Measurements from ENCODE around the gene CFHR1.
"Not testable (repeated sequence)": the region's sequence is repeated elsewhere in the genome, so short reads cannot be mapped to it uniquely, and the experiment has no call there.

The CFHR1 gene

GRCh38 chr1:196794103-196794502 is 25.4 kb upstream of the CFHR1 start:
- H4K91ac ChIP-seq (ENCODE audit: low read depth, low read length, poor library complexity); H2AFZ ChIP-seq (ENCODE audit: low read length); H3K4ac ChIP-seq (ENCODE audit: low read length); H3K4me2 ChIP-seq (ENCODE audit: insufficient read depth, low read length, poor library complexity, severe bottlenecking); H2BK5ac ChIP-seq (ENCODE audit: low read length); H2BK120ac ChIP-seq (ENCODE audit: low read depth, low read length); DNase-seq (ENCODE audit: low spot score); H4K8ac ChIP-seq (ENCODE audit: low read depth, low read length); H2BK15ac ChIP-seq (ENCODE audit: low read length); H3K23ac ChIP-seq (ENCODE audit: low read depth, low read length, poor library complexity); H3K27me3 ChIP-seq (ENCODE audit: control insufficient read depth in 3 of 3, insufficient read depth in 3 of 3, low read depth in 1 of 3, low read length in 3 of 3); H3K36me3 ChIP-seq (replicated peaks in 1 of 2; ENCODE audit: control insufficient read depth in 2 of 2, insufficient read depth in 2 of 2, low read length in 2 of 2); H3K18ac ChIP-seq (ENCODE audit: low read length); H3K4me1 ChIP-seq (ENCODE audit: control insufficient read depth in 2 of 2, insufficient read depth in 1 of 2, low read depth in 1 of 2, low read length in 2 of 2); H3K9ac ChIP-seq (ENCODE audit: low read depth, low read length, poor library complexity); H3K14ac ChIP-seq (ENCODE audit: low read length); H2BK12ac ChIP-seq (ENCODE audit: low read length); H3K27ac ChIP-seq (replicated peaks; ENCODE audit: low read length); H2AK5ac ChIP-seq (ENCODE audit: low read depth, low read length); H3K9me3 ChIP-seq (replicated peaks in 1 of 2; ENCODE audit: control insufficient read depth in 2 of 2, insufficient read depth in 1 of 2, low read depth in 1 of 2, low read length in 2 of 2); H3K79me1 ChIP-seq (ENCODE audit: low read depth, low read length); H3K4me3 ChIP-seq (ENCODE audit: low read length in 2 of 2): not testable (repeated sequence)
- WGBS, 2 donors (ENCODE audit: extremely low coverage in 2 of 2, insufficient read length in 2 of 2, insufficient replicate concordance in 1 of 2): no CpG with 5 or more reads among the region's 4 CpGs

DNA sequence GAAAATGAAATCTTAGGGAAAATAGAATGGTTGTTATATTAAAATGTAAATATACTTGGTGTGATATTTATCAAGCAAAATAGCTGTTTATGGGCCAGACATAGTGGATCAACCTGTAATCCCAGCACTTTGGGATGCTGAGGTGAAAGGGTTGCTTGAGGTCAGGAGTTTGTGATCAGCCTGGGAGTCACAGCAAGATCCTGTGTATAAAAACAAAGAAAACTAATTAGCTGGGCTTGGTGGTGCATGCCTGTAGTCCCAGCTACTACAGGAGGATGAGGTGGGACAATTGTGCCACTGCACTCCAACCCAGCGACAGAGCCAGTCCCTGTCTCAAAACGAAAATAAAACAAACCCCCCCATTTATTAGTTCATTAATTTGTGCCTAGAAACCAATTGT is 21.6 kb upstream of the CFHR1 start:
- no CpG with 5 or more reads among the region's 2 CpGs for WGBS, 2 donors (ENCODE audit: extremely low coverage in 2 of 2, insufficient read length in 2 of 2, insufficient replicate concordance in 1 of 2)
- H3K27me3 ChIP-seq (ENCODE audit: control insufficient read depth in 3 of 3, insufficient read depth in 3 of 3, low read depth in 1 of 3, low read length in 3 of 3): no peaks in the 10 kb centered on the region
- H3K79me1 ChIP-seq (ENCODE audit: low read depth, low read length): no peaks in the 10 kb centered on the region
- no peak overlapping the region for H2BK120ac ChIP-seq (ENCODE audit: low read depth, low read length)
- no peak overlapping the region for H3K4ac ChIP-seq (ENCODE audit: low read length)
- no peak overlapping the region for H2BK15ac ChIP-seq (ENCODE audit: low read length)
- no peaks in the 10 kb centered on the region for H3K9me3 ChIP-seq (replicated peaks in 1 of 2; ENCODE audit: control insufficient read depth in 2 of 2, insufficient read depth in 1 of 2, low read depth in 1 of 2, low read length in 2 of 2)
- H3K18ac ChIP-seq (ENCODE audit: low read length): no peak overlapping the region
- no peak overlapping the region for H3K9ac ChIP-seq (ENCODE audit: low read depth, low read length, poor library complexity)
- DNase-seq (ENCODE audit: low spot score): no peak
- H2BK12ac ChIP-seq (ENCODE audit: low read length): no peak overlapping the region
- H3K36me3 ChIP-seq (replicated peaks in 1 of 2; ENCODE audit: control insufficient read depth in 2 of 2, insufficient read depth in 2 of 2, low read length in 2 of 2): no peaks in the 10 kb centered on the region
- no peak overlapping the region for H3K23ac ChIP-seq (ENCODE audit: low read depth, low read length, poor library complexity)
- H3K4me2 ChIP-seq (ENCODE audit: insufficient read depth, low read length, poor library complexity, severe bottlenecking): no peak overlapping the region
- H3K4me3 ChIP-seq (ENCODE audit: low read length in 2 of 2): no peak overlapping the region
- no peak overlapping the region for H4K8ac ChIP-seq (ENCODE audit: low read depth, low read length)
- H2BK5ac ChIP-seq (ENCODE audit: low read length): no peak overlapping the region
- no peaks in the 10 kb centered on the region for H3K4me1 ChIP-seq (ENCODE audit: control insufficient read depth in 2 of 2, insufficient read depth in 1 of 2, low read depth in 1 of 2, low read length in 2 of 2)
- no peak overlapping the region for H4K91ac ChIP-seq (ENCODE audit: low read depth, low read length, poor library complexity)
- H2AK5ac ChIP-seq (ENCODE audit: low read depth, low read length): no peak overlapping the region
- H2AFZ ChIP-seq (ENCODE audit: low read length): no peak overlapping the region
- no peak overlapping the region for H3K14ac ChIP-seq (ENCODE audit: low read length)
- H3K27ac ChIP-seq (replicated peaks; ENCODE audit: low read length): no peak overlapping the region

DNA sequence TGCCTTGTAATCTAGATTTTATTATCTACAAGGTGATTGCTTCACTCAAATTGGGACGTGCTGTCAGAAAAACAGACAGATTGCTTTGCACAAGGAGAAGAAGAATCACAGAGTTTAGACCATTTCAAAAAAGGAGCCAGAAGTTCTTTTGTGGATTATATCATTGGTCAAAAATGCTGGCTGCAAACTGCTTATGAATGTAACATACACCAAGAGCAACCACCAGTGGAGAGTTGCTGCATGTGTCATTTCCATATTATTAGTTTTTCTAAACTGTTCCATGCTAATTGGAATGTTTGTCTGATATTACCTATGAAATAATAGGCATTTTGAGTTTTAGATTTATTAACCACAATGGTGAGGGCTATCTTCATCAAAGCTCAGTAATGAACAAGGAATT is 17.6 kb upstream of the CFHR1 start:
- H3K4me3 ChIP-seq (ENCODE audit: low read length in 2 of 2); H3K9ac ChIP-seq (ENCODE audit: low read depth, low read length, poor library complexity); H2BK15ac ChIP-seq (ENCODE audit: low read length); H3K23ac ChIP-seq (ENCODE audit: low read depth, low read length, poor library complexity); H3K4ac ChIP-seq (ENCODE audit: low read length); H3K4me2 ChIP-seq (ENCODE audit: insufficient read depth, low read length, poor library complexity, severe bottlenecking); H2BK12ac ChIP-seq (ENCODE audit: low read length); H3K27me3 ChIP-seq (ENCODE audit: control insufficient read depth in 3 of 3, insufficient read depth in 3 of 3, low read depth in 1 of 3, low read length in 3 of 3); H2AK5ac ChIP-seq (ENCODE audit: low read depth, low read length); H3K79me1 ChIP-seq (ENCODE audit: low read depth, low read length); H4K8ac ChIP-seq (ENCODE audit: low read depth, low read length); H3K18ac ChIP-seq (ENCODE audit: low read length); H2BK120ac ChIP-seq (ENCODE audit: low read depth, low read length); H3K9me3 ChIP-seq (replicated peaks in 1 of 2; ENCODE audit: control insufficient read depth in 2 of 2, insufficient read depth in 1 of 2, low read depth in 1 of 2, low read length in 2 of 2); H2BK5ac ChIP-seq (ENCODE audit: low read length); H3K36me3 ChIP-seq (replicated peaks in 1 of 2; ENCODE audit: control insufficient read depth in 2 of 2, insufficient read depth in 2 of 2, low read length in 2 of 2); H3K14ac ChIP-seq (ENCODE audit: low read length); H3K4me1 ChIP-seq (ENCODE audit: control insufficient read depth in 2 of 2, insufficient read depth in 1 of 2, low read depth in 1 of 2, low read length in 2 of 2); H4K91ac ChIP-seq (ENCODE audit: low read depth, low read length, poor library complexity); DNase-seq (ENCODE audit: low spot score); H3K27ac ChIP-seq (replicated peaks; ENCODE audit: low read length); H2AFZ ChIP-seq (ENCODE audit: low read length): not testable (repeated sequence)
- no CpG with 5 or more reads among the region's 1 CpG for WGBS, 2 donors (ENCODE audit: extremely low coverage in 2 of 2, insufficient read length in 2 of 2, insufficient replicate concordance in 1 of 2)

DNA sequence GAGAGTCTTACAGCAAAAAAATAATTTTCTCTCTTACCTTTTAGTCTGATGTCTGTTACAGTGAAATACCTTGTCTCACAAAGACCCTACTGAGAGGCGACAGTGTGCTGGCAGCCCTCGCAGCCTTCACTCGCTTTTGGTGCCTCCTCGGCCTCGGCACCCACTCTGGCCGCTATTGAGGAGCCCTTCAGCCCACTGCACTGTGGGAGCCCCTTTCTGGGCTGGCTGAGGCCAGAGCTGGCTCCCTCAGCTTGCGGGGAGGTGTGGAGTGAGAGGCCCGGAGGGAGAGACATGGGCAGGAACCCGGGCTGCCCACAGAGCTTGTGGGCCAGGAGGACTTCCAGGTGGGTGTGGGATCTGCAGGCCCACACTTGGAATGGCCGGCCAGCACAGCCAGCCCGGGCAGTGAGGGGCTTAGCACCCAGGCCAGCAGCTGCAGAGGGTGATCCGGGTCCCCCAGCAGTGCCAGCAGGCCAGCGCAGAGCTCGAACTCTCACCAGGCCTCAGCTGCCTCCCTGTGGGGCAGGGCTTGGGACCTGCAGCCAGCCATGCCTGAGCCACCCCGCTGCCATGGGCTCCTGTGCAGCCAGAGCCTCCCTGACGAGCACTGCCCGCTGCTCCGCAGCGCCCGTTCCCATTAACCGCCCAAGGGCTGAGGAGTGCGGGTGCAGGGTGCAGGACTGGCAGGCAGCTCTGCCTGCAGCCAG is 10.8 kb upstream of the CFHR1 start:
- no peak overlapping the region for H2BK15ac ChIP-seq (ENCODE audit: low read length)

More for the DNA sequence above, 10.8 kb upstream of the CFHR1 start:
- Histone ChIP-seq H3K27me3 (ENCODE audit: control insufficient read depth in 3 of 3, insufficient read depth in 3 of 3, low read depth in 1 of 3, low read length in 3 of 3) (no peaks in the 10 kb centered on the region), H3K9ac (ENCODE audit: low read depth, low read length, poor library complexity) (no peak overlapping the region), H3K4ac (ENCODE audit: low read length) (no peak overlapping the region), H3K4me1 (ENCODE audit: control insufficient read depth in 2 of 2, insufficient read depth in 1 of 2, low read depth in 1 of 2, low read length in 2 of 2) (no peaks in the 10 kb centered on the region), H4K8ac (ENCODE audit: low read depth, low read length) (no peak overlapping the region), H3K4me3 (ENCODE audit: low read length in 2 of 2) (no peak overlapping the region), H2BK12ac (ENCODE audit: low read length) (no peak overlapping the region), H3K9me3 (replicated peaks in 1 of 2; ENCODE audit: control insufficient read depth in 2 of 2, insufficient read depth in 1 of 2, low read depth in 1 of 2, low read length in 2 of 2) (no peaks in the 10 kb centered on the region), H2BK5ac (ENCODE audit: low read length) (no peak overlapping the region), H3K14ac (ENCODE audit: low read length) (no peak overlapping the region), H3K79me1 (ENCODE audit: low read depth, low read length) (no peaks in the 10 kb centered on the region), H3K18ac (ENCODE audit: low read length) (no peak overlapping the region), H2BK120ac (ENCODE audit: low read depth, low read length) (no peak overlapping the region), H2AFZ (ENCODE audit: low read length) (no peak overlapping the region), H3K23ac (ENCODE audit: low read depth, low read length, poor library complexity) (no peak overlapping the region), H4K91ac (ENCODE audit: low read depth, low read length, poor library complexity) (no peak overlapping the region), H3K4me2 (ENCODE audit: insufficient read depth, low read length, poor library complexity, severe bottlenecking) (no peak overlapping the region), H3K27ac (replicated peaks; ENCODE audit: low read length) (no peak overlapping the region), H3K36me3 (replicated peaks in 1 of 2; ENCODE audit: control insufficient read depth in 2 of 2, insufficient read depth in 2 of 2, low read length in 2 of 2) (no peaks in the 10 kb centered on the region), H2AK5ac (ENCODE audit: low read depth, low read length) (no peak overlapping the region)
- no peak for DNase-seq (ENCODE audit: low spot score)
- WGBS, 2 donors (ENCODE audit: extremely low coverage in 2 of 2, insufficient read length in 2 of 2, insufficient replicate concordance in 1 of 2): no CpG with 5 or more reads among the region's 22 CpGs

Data from neuronal stem cell (in vitro differentiated cells).